Hematopoietic multipotent progenitor cell treated with erythropoietin and hydrocortisone succinate and interleukin-3 and kit ligand, for 4 days (in vitro differentiated cells): ENCODE data around the gene CPZ.

ENCODE experiments used
- DNase-seq: peaks from one replicate; pipeline ENCODE4 v3.0.0-alpha.2; 2015

The CPZ gene

GRCh38 chr4:8592366-8593263 lies at the start of gene CPZ:
Gene CPZ (plus strand): TSS chr4:8592765. CDS start chr4:8592834, 69 bp downstream.
- DNase-seq = no peak

- DNase-seq = no peak
Observed at GRCh38 chr4:8542776-8543525, 49.6 kb upstream of the CPZ start.

- DNase-seq = no peak
Observed at GRCh38 chr4:8543623-8544022, 48.9 kb upstream of the CPZ start.

- DNase-seq = no peak
Observed at GRCh38 chr4:8544282-8544681, 48.3 kb upstream of the CPZ start.

- no peak for DNase-seq
Observed at GRCh38 chr4:8544741-8545438, 47.7 kb upstream of the CPZ start.

GRCh38 chr4:8545439-8545765 lies 47.2 kb upstream of the CPZ start:
- DNase-seq = no peak

GRCh38 chr4:8546766-8547107 lies 45.8 kb upstream of the CPZ start:
- no peak for DNase-seq

- DNase-seq = peak; percentile 16
Observed at GRCh38 chr4:8547108-8547911, 45.3 kb upstream of the CPZ start.

GRCh38 chr4:8547912-8548730 lies 44.4 kb upstream of the CPZ start:
- DNase-seq = no peak

GRCh38 chr4:8548731-8549351 lies 43.7 kb upstream of the CPZ start:
- no peak for DNase-seq

- no peak for DNase-seq
Observed at GRCh38 chr4:8549352-8549931, 43.1 kb upstream of the CPZ start.

GRCh38 chr4:8550691-8551090 lies 41.9 kb upstream of the CPZ start:
- DNase-seq = no peak

- no peak for DNase-seq
Observed at GRCh38 chr4:8552024-8552423, 40.5 kb upstream of the CPZ start.

- DNase-seq = no peak
Observed at GRCh38 chr4:8552581-8553205, 39.9 kb upstream of the CPZ start.

- no peak for DNase-seq
Observed at GRCh38 chr4:8553216-8553615, 39.3 kb upstream of the CPZ start.

- DNase-seq = no peak
Observed at GRCh38 chr4:8553991-8554405, 38.6 kb upstream of the CPZ start.

- DNase-seq = no peak
Observed at GRCh38 chr4:8554555-8555100, 37.9 kb upstream of the CPZ start.

GRCh38 chr4:8555716-8556115 lies 36.8 kb upstream of the CPZ start:
- DNase-seq = no peak

- no peak for DNase-seq
Observed at GRCh38 chr4:8556341-8557150, 36.0 kb upstream of the CPZ start.
